Stimulated activated CD8-positive, alpha-beta memory T cell treated with anti-CD3 and anti-CD28 coated beads, Interleukin-15, amount 100 ng/mL, for 4 hours (primary cell): ENCODE data around the gene SELENOM.

Experiments
- DNase-seq, 2 donors: peaks; one replicate each; pipeline ENCODE4 v3.0.0-alpha.2; 2020; ENCODE audit warnings: low read depth in 2 of 2

Gene SELENOM

DNA sequence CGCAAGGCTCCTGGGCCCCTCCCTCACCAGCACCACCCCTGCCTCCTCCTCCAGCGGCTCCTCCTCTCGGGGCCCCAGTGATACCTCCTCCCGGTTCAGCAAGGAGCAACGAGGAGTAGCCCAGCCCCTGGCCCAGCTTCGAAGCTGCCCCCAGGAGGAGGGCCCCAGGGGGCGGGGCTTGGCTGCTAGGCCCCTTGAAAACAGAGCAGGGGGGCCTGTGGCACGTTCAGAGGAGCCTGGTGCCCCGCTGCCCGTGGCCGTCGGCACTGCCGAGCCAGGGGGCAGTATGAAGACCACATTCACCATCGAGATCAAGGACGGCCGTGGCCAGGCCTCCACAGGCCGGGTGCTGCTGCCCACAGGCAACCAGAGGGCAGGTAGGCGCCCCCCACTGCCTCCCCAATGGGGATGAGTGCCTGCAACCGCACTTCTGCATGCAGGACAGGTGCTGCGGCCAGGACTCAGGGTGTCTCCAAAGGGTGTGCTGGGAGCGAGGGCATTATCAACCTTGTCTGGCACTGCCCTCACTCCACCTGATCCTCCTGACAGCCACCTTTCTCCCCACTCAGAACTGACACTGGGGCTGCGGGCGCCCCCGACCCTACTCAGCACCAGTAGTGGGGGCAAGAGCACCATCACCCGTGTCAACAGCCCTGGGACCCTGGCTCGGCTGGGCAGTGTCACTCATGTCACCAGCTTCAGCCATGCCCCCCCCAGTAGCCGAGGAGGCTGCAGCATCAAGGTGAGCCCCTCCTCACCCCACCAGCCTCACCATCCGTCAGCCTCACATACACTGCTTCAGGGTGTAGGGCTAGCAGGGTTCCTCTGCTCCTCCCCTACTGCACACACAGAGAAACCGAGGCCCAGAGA, 16.0 kb downstream of the SELENOM start:
- no peak for DNase-seq

- no peak for DNase-seq
Measured at GRCh38 chr22:31090217-31091085, 16.9 kb downstream of the SELENOM start.

GRCh38 chr22:31089160-31090100, 17.9 kb downstream of the SELENOM start:
- DNase-seq: no peak

GRCh38 chr22:31088233-31088986, 19.0 kb downstream of the SELENOM start:
- DNase-seq: no peak

DNA sequence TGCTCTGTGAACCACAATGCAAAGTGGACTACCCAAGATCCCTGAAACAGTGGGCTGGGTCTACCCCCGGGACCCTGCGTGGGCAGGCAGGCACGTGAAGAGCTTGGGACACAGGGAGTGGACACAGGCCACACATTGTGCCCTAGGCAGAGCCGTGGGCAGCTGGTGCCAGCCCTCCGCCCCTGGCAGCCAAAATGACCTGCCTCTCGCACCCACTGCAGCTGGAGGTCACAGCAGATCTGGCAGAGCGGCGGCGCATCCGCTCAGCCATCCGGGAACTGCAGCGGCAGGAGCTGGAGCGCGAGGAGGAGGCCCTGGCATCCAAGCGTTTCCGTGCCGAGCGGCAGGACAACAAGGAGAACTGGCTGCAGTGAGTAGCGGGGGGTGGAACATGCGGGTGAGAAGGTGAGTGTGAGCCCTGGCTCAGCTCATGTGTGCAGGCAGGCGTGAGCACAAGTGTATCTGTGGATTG, 19.6 kb downstream of the SELENOM start:
- DNase-seq: no peak

GRCh38 chr22:31086703-31087330, 20.6 kb downstream of the SELENOM start:
- DNase-seq: no peak

DNA sequence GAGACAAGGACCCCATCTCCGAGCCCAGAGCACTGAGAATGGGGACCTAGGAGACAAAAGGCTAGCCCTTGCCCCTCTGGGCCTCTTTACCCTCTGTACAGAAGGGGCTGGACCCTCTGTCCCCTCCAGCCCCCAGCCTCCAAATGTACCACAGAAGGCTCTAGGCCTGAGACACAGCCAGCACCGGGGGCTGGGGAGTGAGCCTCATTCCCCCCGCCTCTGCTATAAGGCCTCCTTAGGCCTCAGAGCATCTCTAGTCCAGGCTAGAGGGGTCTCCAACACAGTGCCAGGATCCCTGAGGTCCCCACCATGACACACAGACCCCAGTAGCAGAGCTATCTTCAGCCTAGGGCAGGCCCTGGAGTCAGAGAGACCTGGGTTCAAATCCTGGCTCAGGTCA, 21.4 kb downstream of the SELENOM start:
- DNase-seq: no peak

DNA sequence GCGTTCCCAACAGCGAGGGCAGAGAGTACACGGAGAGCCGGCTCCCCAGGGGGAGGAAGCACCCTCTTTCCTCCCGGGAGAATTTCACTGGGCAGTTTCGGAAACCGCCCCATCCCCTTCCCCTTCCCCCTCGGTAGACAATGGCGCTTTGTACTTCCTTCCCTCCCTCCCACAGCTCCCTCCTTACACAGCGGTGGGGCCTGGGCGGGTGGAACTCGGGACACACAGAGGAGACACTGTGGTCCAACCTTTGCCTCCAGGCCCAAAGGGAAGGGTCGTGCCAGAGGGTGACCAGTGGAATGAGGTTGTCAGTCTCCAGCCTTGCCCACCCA, 21.9 kb downstream of the SELENOM start:
- no peak for DNase-seq

DNA sequence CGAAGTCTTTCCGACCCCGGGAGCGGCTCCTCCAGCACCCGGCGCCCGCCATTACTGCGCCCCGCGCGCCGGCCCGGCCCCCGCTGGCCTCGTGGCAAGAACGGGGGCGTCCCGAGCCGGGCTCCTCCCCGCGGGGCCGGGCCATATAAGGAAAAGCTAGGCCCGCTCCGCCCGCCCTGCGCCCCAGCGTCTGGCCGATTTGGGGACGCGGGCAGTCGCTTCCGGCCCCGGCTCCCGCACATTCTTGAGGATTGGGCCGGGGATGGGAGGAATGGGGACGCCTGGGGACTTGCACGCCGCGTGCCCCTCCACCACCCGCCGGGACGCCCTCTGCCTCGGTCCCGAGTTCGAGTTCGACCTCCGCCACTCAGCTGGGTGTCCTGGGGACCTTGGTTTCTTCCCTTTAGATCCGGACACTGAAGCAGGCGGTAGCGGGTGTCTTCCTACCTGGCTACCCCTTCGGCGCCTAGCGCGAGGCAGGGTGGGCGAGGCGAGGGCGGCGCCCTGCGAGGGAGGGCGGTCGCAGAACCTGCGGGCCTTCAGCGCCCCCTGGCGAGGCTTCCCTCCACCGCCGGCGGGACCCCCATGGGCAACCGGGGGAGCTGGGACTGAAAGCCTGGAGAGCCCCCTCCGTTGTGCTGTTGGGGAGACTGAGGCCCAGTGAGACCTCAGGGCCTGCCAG, 22.4 kb downstream of the SELENOM start:
- DNase-seq: peak; percentile 75 to 78

DNA sequence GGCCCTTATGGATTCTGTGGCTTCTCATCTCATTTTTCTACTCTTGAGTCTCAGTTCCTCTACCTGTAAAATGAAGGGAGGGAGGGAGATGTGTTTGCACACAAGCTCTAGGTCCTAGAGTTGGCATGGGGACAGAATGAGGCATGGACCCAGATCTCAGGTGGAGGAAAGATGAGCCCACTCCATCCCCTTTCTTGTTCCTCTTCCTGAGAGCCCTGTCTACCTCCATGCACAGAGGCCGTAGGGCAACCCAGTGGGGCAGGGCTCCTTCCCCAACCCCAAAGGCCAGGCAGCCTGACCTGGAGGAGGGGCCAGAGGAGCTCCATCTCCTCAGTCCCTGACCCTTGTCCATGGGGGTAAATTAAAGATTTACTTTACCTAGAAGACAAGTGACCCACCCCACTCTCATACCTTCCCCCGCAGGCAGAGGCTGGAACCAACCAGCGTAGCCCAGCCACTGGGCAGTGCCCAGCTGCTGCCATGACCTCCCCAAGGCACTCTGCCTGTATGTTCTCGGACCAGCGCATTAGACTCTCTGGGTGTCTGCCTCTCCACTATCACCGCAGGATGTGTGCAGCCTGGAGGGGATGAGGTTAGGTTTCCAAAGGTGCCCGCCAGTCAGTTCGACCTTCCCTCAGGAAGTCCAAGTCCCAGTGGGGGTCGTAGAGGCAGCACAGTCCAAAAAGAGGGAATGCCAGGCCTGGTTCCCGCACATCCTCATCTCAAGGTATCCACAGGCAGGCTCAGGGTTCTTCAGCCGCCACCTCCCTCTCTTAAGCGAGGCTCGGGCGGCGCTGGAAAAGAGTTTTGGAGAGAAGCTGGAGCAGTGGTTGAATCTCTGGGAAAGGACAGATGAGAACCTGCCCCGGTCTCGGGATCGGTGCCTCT, 23.2 kb downstream of the SELENOM start:
- no peak for DNase-seq

DNA sequence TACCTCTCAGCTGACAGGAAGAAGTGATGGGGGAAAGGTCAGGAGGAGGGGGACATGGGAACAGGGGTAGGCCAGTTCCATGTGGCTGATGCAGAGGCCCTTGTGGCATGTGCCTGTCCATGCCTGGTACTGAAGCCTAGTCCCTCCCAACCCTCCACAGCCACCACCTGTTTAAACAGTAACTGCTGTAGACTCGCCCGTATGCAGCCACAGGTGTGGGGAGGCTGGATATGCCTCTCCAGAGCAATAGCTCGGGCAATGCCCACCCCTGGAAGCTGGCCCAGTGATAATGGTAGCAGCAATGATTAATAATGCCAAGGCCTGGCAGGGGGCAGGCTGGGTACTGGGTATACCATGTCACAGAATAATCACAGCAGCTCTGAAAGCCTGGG, 24.0 kb downstream of the SELENOM start:
- DNase-seq: no peak

- peak in 1 of 2 donors; percentile 38 for DNase-seq
Measured at GRCh38 chr22:31082606-31083376, 24.6 kb downstream of the SELENOM start.

DNA sequence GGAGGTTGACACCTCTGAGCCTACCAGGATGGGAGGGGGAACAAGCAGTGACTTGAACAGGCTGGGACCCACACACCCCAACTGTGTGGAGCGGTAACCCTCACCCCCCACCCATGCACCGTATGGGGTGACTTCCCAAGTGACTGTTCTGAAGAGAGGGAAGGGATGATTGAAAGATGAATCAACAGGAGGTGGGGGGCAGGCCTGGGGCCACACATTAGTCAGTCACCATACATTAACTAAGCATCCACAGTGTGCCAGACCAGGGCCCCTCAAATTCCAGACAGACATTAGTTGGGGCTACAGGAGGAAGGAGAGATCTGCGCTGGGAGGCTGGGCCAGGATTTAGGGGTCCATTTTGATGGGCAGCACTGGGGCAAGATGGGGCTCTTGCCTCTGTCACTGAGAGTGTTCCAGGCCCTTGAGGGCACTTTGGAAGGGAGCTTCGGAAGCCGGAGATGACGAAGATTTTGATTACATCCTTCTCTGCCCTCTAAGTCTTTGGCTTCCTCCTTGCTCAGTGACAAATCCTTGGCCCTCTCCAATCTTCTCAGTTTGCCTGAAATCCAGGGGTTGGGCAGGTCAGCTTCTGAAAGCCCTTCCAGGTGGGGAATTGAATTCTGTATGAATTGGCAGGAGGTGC, 25.3 kb downstream of the SELENOM start:
- no peak for DNase-seq

DNA sequence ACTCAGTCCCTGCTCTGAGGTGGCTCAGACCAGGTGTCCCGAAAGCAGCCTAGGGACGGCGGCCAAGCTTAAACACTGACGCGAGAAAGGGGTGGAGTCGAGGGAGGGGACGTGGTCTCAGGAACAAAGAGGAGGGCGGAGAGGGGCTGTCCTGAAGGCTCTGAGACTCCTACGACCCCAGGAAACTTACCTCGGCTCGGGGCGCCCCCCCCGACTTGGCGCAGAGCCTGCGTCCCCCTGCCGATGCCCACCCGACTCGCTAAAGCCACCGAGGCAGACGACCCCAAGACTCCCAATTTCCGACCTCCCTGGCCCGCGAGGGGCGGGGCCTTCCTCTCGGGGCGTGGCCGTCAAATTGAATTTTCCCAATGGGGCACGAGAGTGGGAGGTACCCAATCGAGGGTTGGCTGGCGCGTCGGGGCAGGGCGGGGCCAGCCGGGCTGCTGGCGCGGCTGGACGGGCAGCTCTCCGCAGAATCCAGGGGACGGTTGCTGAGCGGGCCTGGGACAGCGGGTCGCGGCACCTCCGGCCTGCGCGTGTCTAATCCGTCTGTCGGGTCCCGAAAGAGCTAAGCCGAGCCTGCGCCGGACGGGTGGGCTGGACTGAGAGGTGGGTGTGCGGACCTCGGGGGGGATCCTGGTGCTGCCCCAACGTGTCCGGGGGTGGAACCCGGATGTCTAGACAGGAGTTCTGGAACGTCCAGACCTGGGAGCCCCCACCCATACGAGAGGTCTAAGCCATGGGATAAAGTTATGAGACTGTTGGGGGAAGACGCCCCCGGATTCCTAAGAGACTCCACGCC, 26.3 kb downstream of the SELENOM start, which contains the start of gene SMTN:
Gene SMTN (plus strand): TSS at position 471 of the 802 bp plus-strand sequence. CDS start 1,941 bp downstream, outside the sequence.
- DNase-seq: peak; percentile 65 to 74

GRCh38 chr22:31080164-31080847, 27.1 kb downstream of the SELENOM start:
- no peak for DNase-seq

DNA sequence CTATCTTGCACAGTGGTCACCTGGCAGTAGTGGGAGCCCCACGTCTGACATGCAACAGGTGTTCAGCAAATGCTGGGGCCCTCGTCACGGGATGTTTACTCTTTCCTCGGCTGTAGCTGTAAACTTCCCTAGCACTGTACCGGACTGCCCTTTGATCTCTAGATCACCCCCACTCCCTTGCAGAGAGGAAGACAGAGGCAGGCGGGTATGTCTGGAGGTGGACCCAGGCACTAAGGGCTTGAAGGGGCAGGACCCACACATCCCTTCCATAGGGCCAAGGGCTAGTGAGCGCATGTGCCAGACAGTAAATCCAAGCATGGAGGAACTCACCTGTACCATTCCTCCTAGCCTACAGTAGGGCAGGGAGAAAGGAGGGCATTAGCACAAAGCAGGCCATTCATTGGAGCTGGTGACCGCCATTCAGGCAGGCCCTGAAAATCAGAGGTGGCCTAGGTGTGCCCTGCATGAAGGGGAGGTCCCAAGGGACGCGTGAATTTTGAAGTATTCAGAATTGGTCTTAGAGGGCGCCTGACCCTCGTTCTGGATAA, 28.2 kb downstream of the SELENOM start:
- DNase-seq: no peak
